K562 (cell line): ENCODE data around the gene SH3BGR.

Experiments used
- GABPA ChIP-seq: fragments of 200-800 bp; sonication (Bioruptor generic); conservative IDR thresholded peaks from 2 replicates; pipeline ENCODE4 v1.6.1; 2016; ENCODE audit warnings: low read depth, missing genetic modification characterization, missing compliant biosample characterization
- HDAC6 ChIP-seq: IDR thresholded peaks from 2 replicates; pipeline ENCODE4 v1.6.1; 2012; ENCODE audit warnings: low read depth, mild to moderate bottlenecking, control low read depth, inconsistent platforms, low read length, moderate library complexity
- HLTF ChIP-seq: fragments of 450-650 bp; IDR thresholded peaks from 2 replicates; pipeline ENCODE4 v1.6.1; 2016
- HNRNPK ChIP-seq: fragments of 200-400 bp; formaldehyde crosslinking; IDR thresholded peaks from one replicate; pipeline ENCODE4 v1.6.1; 2018; ENCODE audit warnings: mild to moderate bottlenecking, low read depth, low read length; ENCODE audit not compliant: poor library complexity, severe bottlenecking
- JUN ChIP-seq, 2 experiments: sonication (generic) in 1 of 2; formaldehyde crosslinking in 1 of 2; IDR thresholded peaks; 2 replicates each; pipeline versions ENCODE4 v1.6.1 to v1.8.0; 2012 to 2022; ENCODE audit warnings: borderline replicate concordance in 2 of 2, mild to moderate bottlenecking in 2 of 2, improper control_type of control experiment in 1 of 2, low read depth in 1 of 2, low read length in 1 of 2, missing genetic modification reagents in 1 of 2
- JUND ChIP-seq, 2 experiments: IDR thresholded peaks; 2 replicates in 1 of 2; 3 replicates in 1 of 2; pipeline ENCODE4 v1.6.1; 2011; ENCODE audit warnings: borderline replicate concordance in 2 of 2, low read depth in 2 of 2, low read length in 2 of 2, improper control_type of control experiment in 1 of 2, missing biosample characterization in 1 of 2, missing genetic modification characterization in 1 of 2, missing genetic modification reagents in 1 of 2
- MAZ ChIP-seq, 2 experiments: fragments of 450-650 bp in 1 of 2; sonication (generic) in 1 of 2; formaldehyde crosslinking; IDR thresholded peaks in 1 of 2; conservative IDR thresholded peaks in 1 of 2; 2 replicates each; pipeline versions ENCODE4 v1.4.0 to v1.5.0; 2020; ENCODE audit warnings: mild to moderate bottlenecking in 1 of 2, missing genetic modification reagents in 1 of 2
- ZFP36 ChIP-seq: fragments of 150-350 bp; IDR thresholded peaks from 2 replicates; pipeline ENCODE4 v1.6.1; 2018; ENCODE audit warnings: low read length, low read depth; ENCODE audit not compliant: partially characterized antibody
- TF ChIP-seq, protein P1 (sequence below): sonication (generic); formaldehyde crosslinking; IDR thresholded peaks from 2 replicates; pipeline ENCODE4 v1.8.1; 2023; ENCODE audit warnings: mild to moderate bottlenecking, missing genetic modification reagents
- TF ChIP-seq, protein P2 (sequence below): fragments of 250-450 bp; sonication (Bioruptor Pico); IDR thresholded peaks from 2 replicates; pipeline ENCODE4 v1.8.0; 2021; ENCODE audit warnings: moderate library complexity, mild to moderate bottlenecking, inconsistent platforms
- TF ChIP-seq, protein P3 (sequence below), 3 experiments: IDR thresholded peaks in 2 of 3; conservative IDR thresholded peaks in 1 of 3; 2 replicates each; pipeline ENCODE4 v1.5.1; 2011 to 2012; ENCODE audit warnings: low read length in 3 of 3, mild to moderate bottlenecking in 3 of 3, control low read depth in 2 of 3, improper control_type of control experiment in 1 of 3, inconsistent platforms in 1 of 3, low read depth in 1 of 3, mixed read lengths in 1 of 3, moderate library complexity in 1 of 3; ENCODE audit not compliant: insufficient read depth in 2 of 3

DNA sequence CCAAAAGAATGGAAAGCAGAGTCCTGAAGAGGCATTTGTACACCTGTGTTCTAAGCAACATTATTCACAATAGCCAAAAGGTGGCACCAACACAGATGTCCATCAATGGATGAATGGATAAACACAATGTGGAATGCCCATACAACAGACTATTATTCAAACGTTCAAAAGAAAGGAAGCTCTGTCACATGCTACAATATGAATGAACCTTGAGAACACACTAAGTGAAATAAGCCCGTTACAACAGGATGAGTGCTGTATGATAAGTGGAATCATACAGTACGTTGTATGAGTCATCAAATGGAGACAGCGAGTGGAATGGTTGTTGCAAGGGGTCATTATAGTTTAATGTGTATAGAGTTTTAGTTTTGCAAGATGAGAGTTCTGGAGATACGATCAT, 80.1 kb downstream of the SH3BGR start:
- TF ChIP-seq, protein P1, sequence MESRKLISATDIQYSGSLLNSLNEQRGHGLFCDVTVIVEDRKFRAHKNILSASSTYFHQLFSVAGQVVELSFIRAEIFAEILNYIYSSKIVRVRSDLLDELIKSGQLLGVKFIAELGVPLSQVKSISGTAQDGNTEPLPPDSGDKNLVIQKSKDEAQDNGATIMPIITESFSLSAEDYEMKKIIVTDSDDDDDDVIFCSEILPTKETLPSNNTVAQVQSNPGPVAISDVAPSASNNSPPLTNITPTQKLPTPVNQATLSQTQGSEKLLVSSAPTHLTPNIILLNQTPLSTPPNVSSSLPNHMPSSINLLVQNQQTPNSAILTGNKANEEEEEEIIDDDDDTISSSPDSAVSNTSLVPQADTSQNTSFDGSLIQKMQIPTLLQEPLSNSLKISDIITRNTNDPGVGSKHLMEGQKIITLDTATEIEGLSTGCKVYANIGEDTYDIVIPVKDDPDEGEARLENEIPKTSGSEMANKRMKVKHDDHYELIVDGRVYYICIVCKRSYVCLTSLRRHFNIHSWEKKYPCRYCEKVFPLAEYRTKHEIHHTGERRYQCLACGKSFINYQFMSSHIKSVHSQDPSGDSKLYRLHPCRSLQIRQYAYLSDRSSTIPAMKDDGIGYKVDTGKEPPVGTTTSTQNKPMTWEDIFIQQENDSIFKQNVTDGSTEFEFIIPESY (CRISPR knock-in tag) = no peak
- TF ChIP-seq, protein P2, sequence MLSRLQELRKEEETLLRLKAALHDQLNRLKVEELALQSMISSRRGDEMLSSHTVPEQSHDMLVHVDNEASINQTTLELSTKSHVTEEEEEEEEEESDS = no peak
- TF ChIP-seq, protein P3, sequence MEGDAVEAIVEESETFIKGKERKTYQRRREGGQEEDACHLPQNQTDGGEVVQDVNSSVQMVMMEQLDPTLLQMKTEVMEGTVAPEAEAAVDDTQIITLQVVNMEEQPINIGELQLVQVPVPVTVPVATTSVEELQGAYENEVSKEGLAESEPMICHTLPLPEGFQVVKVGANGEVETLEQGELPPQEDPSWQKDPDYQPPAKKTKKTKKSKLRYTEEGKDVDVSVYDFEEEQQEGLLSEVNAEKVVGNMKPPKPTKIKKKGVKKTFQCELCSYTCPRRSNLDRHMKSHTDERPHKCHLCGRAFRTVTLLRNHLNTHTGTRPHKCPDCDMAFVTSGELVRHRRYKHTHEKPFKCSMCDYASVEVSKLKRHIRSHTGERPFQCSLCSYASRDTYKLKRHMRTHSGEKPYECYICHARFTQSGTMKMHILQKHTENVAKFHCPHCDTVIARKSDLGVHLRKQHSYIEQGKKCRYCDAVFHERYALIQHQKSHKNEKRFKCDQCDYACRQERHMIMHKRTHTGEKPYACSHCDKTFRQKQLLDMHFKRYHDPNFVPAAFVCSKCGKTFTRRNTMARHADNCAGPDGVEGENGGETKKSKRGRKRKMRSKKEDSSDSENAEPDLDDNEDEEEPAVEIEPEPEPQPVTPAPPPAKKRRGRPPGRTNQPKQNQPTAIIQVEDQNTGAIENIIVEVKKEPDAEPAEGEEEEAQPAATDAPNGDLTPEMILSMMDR (IDR thresholded peaks at IDR 0.05 in 2 of 3, conservative IDR thresholded peaks at IDR 0.05 in 1 of 3; ENCODE audit: insufficient read depth in 2 of 3, low read depth in 1 of 3, low read length in 3 of 3) = no peak
- TF ChIP-seq JUND (IDR thresholded peaks at IDR 0.05; ENCODE audit: borderline replicate concordance, low read depth, low read length) (peak; percentile 65; the same call in 1 of the 2 replicates), JUND (tag; IDR thresholded peaks at IDR 0.05; ENCODE audit: borderline replicate concordance, low read depth, low read length) (peak; percentile 64; the same call in 1 of the 3 replicates), MAZ (CRISPR knock-in tag; conservative IDR thresholded peaks at IDR 0.05 in 1 of 2, IDR thresholded peaks at IDR 0.05 in 1 of 2) (no peak), GABPA (no peak), HLTF (no peak), JUN (IDR thresholded peaks at IDR 0.05; ENCODE audit: borderline replicate concordance, low read depth, low read length) (no peak), JUN (CRISPR knock-in tag; IDR thresholded peaks at IDR 0.05; ENCODE audit: borderline replicate concordance) (no peak), ZFP36 (no peak), HNRNPK (no peak), HDAC6 (no peak)
